ENCODE results near the gene RFPL1.
A peak's percentile ranks its signal among the peaks of the same experiment; 100 is the strongest.
"Not testable (repeated sequence)": the region's sequence is repeated elsewhere in the genome, so short reads cannot be mapped to it uniquely, and the experiment has no call there.

Gene RFPL1

DNA sequence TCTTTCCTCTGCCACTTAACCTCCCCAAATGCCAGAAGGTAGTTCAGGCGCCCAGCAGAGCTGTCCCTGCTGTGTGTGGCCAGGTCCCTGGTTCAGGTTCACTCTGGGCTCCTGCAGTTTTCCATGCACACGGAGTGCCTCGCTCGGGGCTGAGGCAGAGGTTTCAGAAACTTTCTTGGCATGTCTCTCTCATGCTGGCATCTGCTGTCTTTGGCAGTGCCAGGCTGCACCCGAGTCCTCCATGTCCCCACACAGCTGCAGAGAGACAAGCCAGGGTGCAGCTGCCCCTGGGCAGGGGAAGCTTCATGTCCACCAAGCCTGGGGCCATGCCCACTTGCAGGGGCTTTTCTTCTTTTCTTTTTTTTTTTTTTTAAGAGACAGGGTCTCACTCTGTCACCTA is 34.6 kb downstream of the RFPL1 start:
- no peak for DNase-seq
- in situ Hi-C loops (cut with MboI; ENCODE audit: low pct_unique_long_range_greater_than_20kb, low sequenced_read_pairs): no loop called here

DNA sequence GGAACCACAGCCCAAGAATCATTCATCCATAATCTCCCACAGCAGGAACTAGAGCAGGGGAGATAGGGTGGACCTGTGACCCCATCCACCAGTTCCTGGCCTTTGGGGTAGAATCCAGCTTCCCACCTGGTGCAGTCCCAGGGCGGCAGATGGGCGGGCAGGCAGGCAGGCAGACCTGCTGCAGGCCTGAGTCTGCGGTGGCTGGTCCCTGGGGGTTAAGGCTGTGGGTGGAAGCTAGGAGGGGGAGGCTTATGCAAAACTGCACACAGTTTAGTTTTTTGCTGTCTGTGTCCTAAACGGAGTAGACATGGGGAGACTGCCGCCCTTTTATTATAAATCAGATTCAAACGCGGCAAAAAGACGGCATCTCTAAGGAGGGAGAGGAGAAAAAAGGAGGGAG is 37.2 kb downstream of the RFPL1 start:
- in situ Hi-C loops (cut with MboI; ENCODE audit: low pct_unique_long_range_greater_than_20kb, low sequenced_read_pairs): no loop called here
- no peak for DNase-seq

- in situ Hi-C loops (cut with MboI; ENCODE audit: low pct_unique_long_range_greater_than_20kb, low sequenced_read_pairs): no loop called here
- no peak for DNase-seq
These were observed 37.7 kb downstream of the RFPL1 start for GRCh38 chr22:29476116-29476515.

DNA sequence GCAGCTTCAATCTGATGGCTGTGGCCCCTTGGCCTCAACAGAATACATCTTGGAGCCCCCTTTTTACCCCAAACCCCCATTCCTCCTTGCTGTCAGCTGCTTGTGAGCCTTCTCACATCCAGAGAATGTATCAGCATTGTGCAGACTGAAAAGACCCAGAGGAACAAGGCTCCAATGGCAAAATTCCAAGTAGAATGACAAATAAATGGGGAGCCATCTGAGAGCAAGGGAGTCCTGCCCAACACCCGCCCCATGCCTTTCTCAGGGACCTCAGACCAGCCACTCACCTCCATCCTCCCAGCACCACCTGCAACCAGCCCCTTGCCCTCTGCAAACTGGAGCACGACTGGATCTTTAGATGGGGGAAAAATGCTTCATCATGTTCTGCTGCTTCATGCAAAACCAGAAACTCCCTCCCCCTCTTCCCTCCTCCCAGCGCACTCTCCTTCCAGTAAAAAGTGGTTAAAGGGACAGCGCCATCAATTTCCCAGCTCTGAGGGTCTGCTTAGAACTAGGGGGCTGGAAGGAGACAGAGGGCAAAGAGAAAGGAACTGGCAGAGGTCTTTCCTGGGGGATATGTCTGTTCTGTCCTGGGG is 39.4 kb downstream of the RFPL1 start:
- in situ Hi-C loops (cut with MboI; ENCODE audit: low pct_unique_long_range_greater_than_20kb, low sequenced_read_pairs): no loop called here
- no peak for DNase-seq

GRCh38 chr22:29478326-29479276 is 40.2 kb downstream of the RFPL1 start:
- in situ Hi-C loops (cut with MboI; ENCODE audit: low pct_unique_long_range_greater_than_20kb, low sequenced_read_pairs): no loop called here
- DNase-seq: peak; percentile 40

- in situ Hi-C loops (cut with MboI; ENCODE audit: low pct_unique_long_range_greater_than_20kb, low sequenced_read_pairs): no loop called here
- DNase-seq: no peak
These were observed 41.3 kb downstream of the RFPL1 start, which contains the start of gene NEFH for GRCh38 chr22:29479417-29480261. Gene NEFH, plus strand, starts transcription at chr22:29480218. Its CDS starts 45 bp downstream, at chr22:29480263.

- in situ Hi-C loops (cut with MboI; ENCODE audit: low pct_unique_long_range_greater_than_20kb, low sequenced_read_pairs): no loop called here
- no peak for DNase-seq
These were observed 41.8 kb downstream of the RFPL1 start for GRCh38 chr22:29480262-29480511.

DNA sequence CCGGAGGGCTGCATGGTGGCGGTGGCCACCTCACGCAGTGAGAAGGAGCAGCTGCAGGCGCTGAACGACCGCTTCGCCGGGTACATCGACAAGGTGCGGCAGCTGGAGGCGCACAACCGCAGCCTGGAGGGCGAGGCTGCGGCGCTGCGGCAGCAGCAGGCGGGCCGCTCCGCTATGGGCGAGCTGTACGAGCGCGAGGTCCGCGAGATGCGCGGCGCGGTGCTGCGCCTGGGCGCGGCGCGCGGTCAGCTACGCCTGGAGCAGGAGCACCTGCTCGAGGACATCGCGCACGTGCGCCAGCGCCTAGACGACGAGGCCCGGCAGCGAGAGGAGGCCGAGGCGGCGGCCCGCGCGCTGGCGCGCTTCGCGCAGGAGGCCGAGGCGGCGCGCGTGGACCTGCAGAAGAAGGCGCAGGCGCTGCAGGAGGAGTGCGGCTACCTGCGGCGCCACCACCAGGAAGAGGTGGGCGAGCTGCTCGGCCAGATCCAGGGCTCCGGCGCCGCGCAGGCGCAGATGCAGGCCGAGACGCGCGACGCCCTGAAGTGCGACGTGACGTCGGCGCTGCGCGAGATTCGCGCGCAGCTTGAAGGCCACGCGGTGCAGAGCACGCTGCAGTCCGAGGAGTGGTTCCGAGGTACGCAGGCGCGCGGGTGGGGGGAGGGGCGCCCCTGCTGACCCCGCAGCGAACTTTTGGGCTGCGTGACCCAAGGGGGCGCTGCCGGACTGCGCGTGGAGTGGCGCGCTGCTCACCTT is 42.3 kb downstream of the RFPL1 start:
- in situ Hi-C loops (cut with MboI; ENCODE audit: low pct_unique_long_range_greater_than_20kb, low sequenced_read_pairs): no loop called here
- no peak for DNase-seq

DNA sequence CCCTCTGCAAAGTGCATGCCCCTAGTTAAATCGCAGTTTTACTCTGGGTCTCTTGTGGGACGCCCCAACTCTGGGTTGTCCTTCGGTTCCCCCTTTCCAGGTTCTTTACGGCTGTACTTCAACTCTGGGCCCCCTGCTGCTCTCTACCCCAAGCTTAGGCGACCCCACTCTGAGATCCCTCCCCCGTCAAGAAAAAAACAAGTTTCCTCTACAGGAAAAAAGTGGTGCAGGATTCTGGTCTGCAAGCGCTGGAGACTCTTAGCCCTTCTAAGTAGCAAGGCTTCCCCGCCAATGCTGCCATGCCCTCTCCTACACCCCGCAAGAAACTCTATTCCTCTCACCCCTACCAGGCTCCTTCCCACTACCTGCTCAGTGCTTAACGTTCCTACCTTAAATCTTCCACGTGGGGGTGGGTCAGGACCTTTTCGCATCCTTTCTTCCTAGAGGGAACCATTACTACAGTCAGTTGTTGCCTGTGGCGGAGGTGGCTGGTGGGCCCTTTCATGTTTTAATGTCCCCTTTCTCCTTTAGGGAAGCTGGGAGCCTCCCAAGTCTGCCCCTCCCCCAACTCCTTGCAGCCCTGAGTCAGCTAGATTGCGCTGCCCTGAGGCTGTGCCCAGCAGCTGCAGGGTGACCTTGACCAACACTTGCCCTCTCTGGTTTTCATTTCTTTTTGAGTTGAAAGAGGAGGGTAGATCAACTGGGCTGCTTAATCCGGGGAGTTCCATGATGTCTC is 43.0 kb downstream of the RFPL1 start:
- DNase-seq: no peak
- in situ Hi-C loops (cut with MboI; ENCODE audit: low pct_unique_long_range_greater_than_20kb, low sequenced_read_pairs): no loop called here

DNA sequence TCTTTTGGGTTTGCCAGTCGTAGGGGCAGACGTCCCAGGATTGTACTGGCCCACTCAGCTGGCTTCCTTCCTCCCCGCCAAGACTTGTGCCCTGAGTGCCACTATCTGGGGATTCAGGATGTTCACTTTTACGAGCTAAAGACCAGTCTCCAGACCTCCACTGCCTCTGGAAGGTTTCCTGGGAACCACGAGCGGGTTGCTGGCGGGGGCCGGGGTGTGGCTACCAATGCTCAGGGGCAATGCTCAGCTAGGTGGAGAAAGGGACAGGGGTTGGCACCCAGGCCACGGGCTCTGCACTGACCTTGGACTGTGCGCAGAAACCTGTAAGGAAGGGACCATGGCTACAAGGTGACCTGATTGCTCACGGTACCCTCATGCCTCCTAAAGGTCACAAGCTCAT is 43.9 kb downstream of the RFPL1 start:
- in situ Hi-C loops (cut with MboI; ENCODE audit: low pct_unique_long_range_greater_than_20kb, low sequenced_read_pairs): no loop called here
- DNase-seq: no peak

DNA sequence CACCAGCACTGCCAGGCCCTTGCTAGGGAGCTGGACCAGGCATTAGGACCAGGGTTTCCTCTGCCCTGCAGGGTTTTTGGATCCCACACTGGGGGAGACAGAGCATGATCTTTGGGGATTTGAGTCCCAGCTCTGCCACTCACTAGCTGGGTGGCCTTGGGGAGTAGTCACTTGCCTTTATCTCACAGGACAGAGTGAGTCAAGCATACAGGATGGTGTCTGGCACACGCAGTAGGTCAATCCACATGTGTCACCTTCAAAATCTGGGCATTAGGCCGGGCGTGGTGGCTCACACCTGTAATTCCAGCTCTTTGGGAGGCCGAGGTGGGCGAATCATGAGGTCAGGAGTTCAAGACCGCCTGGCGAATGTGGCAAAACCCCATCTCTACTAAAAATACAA is 44.3 kb downstream of the RFPL1 start:
- in situ Hi-C loops (cut with MboI; ENCODE audit: low pct_unique_long_range_greater_than_20kb, low sequenced_read_pairs): no loop called here
- no peak for DNase-seq

GRCh38 chr22:29483254-29483653 is 44.9 kb downstream of the RFPL1 start:
- no peak for DNase-seq
- in situ Hi-C loops (cut with MboI; ENCODE audit: low pct_unique_long_range_greater_than_20kb, low sequenced_read_pairs): no loop called here

- no peak for DNase-seq
- in situ Hi-C loops (cut with MboI; ENCODE audit: low pct_unique_long_range_greater_than_20kb, low sequenced_read_pairs): no loop called here
These were observed 46.3 kb downstream of the RFPL1 start for GRCh38 chr22:29484642-29485041.

GRCh38 chr22:29485448-29485847 is 47.1 kb downstream of the RFPL1 start:
- in situ Hi-C loops (cut with MboI; ENCODE audit: low pct_unique_long_range_greater_than_20kb, low sequenced_read_pairs): no loop called here
- no peak for DNase-seq

DNA sequence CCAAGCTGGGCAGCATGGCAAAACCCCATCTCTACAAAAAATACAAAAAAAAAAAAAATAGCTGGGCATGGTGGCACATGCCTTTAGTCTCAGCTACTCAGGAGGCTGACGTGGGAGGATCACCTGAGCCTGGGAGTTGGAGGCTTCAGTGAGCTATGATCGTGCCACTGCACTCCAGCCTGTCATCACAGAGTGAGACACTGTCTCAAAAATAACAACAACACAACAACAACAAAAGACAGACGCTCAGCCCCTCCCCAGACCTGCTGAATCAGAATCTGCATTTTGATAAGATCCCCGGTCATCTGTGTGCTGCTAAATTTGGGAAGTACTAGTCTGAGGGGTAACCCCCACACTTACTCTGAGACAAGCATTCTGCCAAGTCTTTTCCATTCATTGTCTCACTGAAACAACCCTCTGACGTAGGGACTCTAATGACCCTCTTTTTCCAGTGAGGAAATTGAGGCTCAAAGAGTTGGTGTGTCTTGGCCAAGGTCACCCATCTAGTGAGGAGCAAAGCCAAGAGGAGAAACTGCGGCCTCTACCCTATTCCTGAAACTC is 49.1 kb downstream of the RFPL1 start:
- in situ Hi-C loops (cut with MboI; ENCODE audit: low pct_unique_long_range_greater_than_20kb, low sequenced_read_pairs): no loop called here
- DNase-seq: no peak

DNA sequence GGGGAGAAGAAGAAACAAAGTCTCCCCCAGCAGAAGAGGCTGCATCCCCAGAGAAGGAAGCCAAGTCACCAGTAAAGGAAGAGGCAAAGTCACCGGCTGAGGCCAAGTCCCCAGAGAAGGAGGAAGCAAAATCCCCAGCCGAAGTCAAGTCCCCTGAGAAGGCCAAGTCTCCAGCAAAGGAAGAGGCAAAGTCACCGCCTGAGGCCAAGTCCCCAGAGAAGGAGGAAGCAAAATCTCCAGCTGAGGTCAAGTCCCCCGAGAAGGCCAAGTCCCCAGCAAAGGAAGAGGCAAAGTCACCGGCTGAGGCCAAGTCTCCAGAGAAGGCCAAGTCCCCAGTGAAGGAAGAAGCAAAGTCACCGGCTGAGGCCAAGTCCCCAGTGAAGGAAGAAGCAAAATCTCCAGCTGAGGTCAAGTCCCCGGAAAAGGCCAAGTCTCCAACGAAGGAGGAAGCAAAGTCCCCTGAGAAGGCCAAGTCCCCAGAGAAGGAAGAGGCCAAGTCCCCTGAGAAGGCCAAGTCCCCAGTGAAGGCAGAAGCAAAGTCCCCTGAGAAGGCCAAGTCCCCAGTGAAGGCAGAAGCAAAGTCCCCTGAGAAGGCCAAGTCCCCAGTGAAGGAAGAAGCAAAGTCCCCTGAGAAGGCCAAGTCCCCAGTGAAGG is 50.9 kb downstream of the RFPL1 start:
- in situ Hi-C loops (cut with MboI; ENCODE audit: low pct_unique_long_range_greater_than_20kb, low sequenced_read_pairs); DNase-seq: not testable (repeated sequence)

DNA sequence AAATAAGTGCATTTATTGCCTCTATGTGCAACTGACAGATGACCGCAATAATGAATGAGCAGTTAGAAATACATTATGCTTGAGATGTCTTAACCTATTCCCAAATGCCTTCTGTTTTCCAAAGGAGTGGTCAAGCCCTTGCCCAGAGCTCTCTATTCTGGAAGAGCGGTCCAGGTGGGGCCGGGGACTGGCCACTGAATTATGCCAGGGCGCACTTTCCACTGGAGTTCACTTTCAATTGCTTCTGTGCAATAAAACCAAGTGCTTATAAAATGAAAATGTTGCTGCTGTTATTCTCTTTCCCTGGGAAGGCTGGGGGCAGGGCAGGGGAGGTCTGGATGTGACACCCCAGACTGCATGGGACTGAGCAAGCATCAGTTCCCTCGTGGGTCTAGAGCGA is 52.6 kb downstream of the RFPL1 start:
- in situ Hi-C loops (cut with MboI; ENCODE audit: low pct_unique_long_range_greater_than_20kb, low sequenced_read_pairs): no loop called here
- DNase-seq: no peak

Measured in KBM-7 (cell line).